GM12878 (cell line): ENCODE results near the gene LYZ. TPM values are rescaled to one million over a fixed set of nuclear protein-coding genes. Genes with fewer than 3 reads are reported as not detected.

Source experiments
- ATAC-seq: fragments of 200-7000 bp; cut with Tn5 transposase; 3 replicates; pipeline ENCODE4 v1.9.1; 2020; ENCODE audit warnings: mild to moderate bottlenecking, moderate library complexity
- BruUV-seq: library from RNA; stranded (reverse); fragments of 400-500 nt; replicated peaks from 2 replicates; lab custom pipeline; 2021; lab: Mats Ljungman, UMichigan
- CTCF ChIA-PET: fragments of 300-600 bp; sonication (Branson Sonifier 250); formaldehyde crosslinking; extraction: SDS; loops from one replicate; lab custom pipeline; 2021; ENCODE audit warnings: inconsistent platforms; lab: Yijun Ruan, JAX
- POLR2A ChIA-PET: fragments of 350-600 bp; formaldehyde crosslinking; extraction: SDS; loops from one replicate; lab custom pipeline; 2021; ENCODE audit warnings: inconsistent platforms; lab: Charles Lee
- RAD21 ChIA-PET: fragments of 300-600 bp; sonication (Branson Sonifier 250); formaldehyde crosslinking; loops from one replicate; lab custom pipeline; 2023; ENCODE audit warnings: antibody characterized with exemption; ENCODE audit not compliant: unreplicated experiment; lab: Charles Lee
- SMC1A ChIA-PET: fragments of 300-600 bp; sonication (Branson Sonifier 250); formaldehyde crosslinking; loops from one replicate; lab custom pipeline; 2023; ENCODE audit not compliant: unreplicated experiment, uncharacterized antibody; lab: Charles Lee
- DNase-seq: peaks from one replicate; pipeline ENCODE4 v3.0.0-alpha.2; 2011; ENCODE audit warnings: low read depth, low spot score
- FAIRE-seq: peaks from 3 replicates; lab custom pipeline; 2011; peaks lifted over from hg19 to GRCh38; lab: Jason Lieb, UNC
- H2AFZ ChIP-seq: 2 replicates; pipeline ENCODE4 v1.6.0; 2011; ENCODE audit warnings: low read depth, low read length, control low read depth; ENCODE audit not compliant: control insufficient read depth
- H3K27ac ChIP-seq: 2 replicates; pipeline ENCODE4 v1.5.1; 2011; ENCODE audit warnings: control low read depth; ENCODE audit not compliant: control insufficient read depth, insufficient read depth
- H3K27me3 ChIP-seq, 2 experiments: replicated peaks in 1 of 2; 2 replicates each; pipeline versions ENCODE4 v1.6.0 to v1.6.1; 2011; ENCODE audit warnings: low read length in 1 of 2; ENCODE audit not compliant: control insufficient read depth in 2 of 2, insufficient read depth in 2 of 2
- H3K36me3 ChIP-seq, 2 experiments: 2 replicates each; pipeline ENCODE4 v1.5.1; 2011; ENCODE audit warnings: low read length in 1 of 2; ENCODE audit not compliant: control insufficient read depth in 2 of 2, insufficient read depth in 2 of 2
- H3K4me1 ChIP-seq: 2 replicates; pipeline ENCODE4 v1.6.1; 2011; ENCODE audit warnings: mild to moderate bottlenecking, low read length, moderate library complexity, mixed read lengths; ENCODE audit not compliant: control insufficient read depth, insufficient read depth
- H3K4me2 ChIP-seq: 2 replicates; pipeline ENCODE4 v1.6.0; 2011; ENCODE audit warnings: control low read depth; ENCODE audit not compliant: control insufficient read depth, insufficient read depth
- H3K4me3 ChIP-seq: fragments of 200-600 bp; sonication (generic); 2 replicates; pipeline ENCODE4 v1.5.1; 2016
- H3K79me2 ChIP-seq: 2 replicates; pipeline ENCODE4 v1.6.0; 2011; ENCODE audit warnings: low read length; ENCODE audit not compliant: control insufficient read depth, insufficient read depth
- H3K9ac ChIP-seq: 2 replicates; pipeline ENCODE4 v1.8.0; 2011; ENCODE audit warnings: low read length, control low read depth, mixed read lengths; ENCODE audit not compliant: control insufficient read depth, insufficient read depth
- H3K9me3 ChIP-seq: replicated peaks from 3 replicates; pipeline ENCODE4 v1.5.1; 2011; ENCODE audit warnings: mild to moderate bottlenecking, low read length; ENCODE audit not compliant: control insufficient read depth, insufficient read depth
- H4K20me1 ChIP-seq: 2 replicates; pipeline ENCODE4 v1.6.0; 2011; ENCODE audit not compliant: control insufficient read depth, insufficient read depth
- CBX3 ChIP-seq: fragments of 200-600 bp; sonication (generic); IDR thresholded peaks from 2 replicates; pipeline ENCODE4 v1.6.1; 2016; ENCODE audit warnings: low read depth, borderline replicate concordance
- CHD2 ChIP-seq: IDR thresholded peaks from 2 replicates; pipeline ENCODE4 v1.6.1; 2011; ENCODE audit warnings: low read depth, low read length, improper control_type of control experiment, borderline replicate concordance
- ESRRA ChIP-seq: IDR thresholded peaks from 2 replicates; pipeline ENCODE4 v1.6.1; 2012; ENCODE audit warnings: mild to moderate bottlenecking, low read length, improper control_type of control experiment
- FOXK2 ChIP-seq: fragments of 450-650 bp; IDR thresholded peaks from 2 replicates; pipeline ENCODE4 v1.6.1; 2017; ENCODE audit warnings: mild to moderate bottlenecking, moderate library complexity
- IRF4 ChIP-seq: IDR thresholded peaks from 2 replicates; pipeline ENCODE4 v1.6.1; 2011; ENCODE audit warnings: low read depth, low read length
- KDM1A ChIP-seq: fragments of 200-600 bp; sonication (generic); IDR thresholded peaks from 2 replicates; pipeline ENCODE4 v1.6.1; 2016; ENCODE audit warnings: borderline replicate concordance
- NR2C2 ChIP-seq: IDR thresholded peaks from 2 replicates; pipeline ENCODE4 v1.6.1; 2011; ENCODE audit warnings: borderline replicate concordance, low read depth; ENCODE audit not compliant: control insufficient read depth, insufficient read length
- NR2F1 ChIP-seq: fragments of 450-650 bp; conservative IDR thresholded peaks from 2 replicates; pipeline ENCODE4 v1.6.1; 2017; ENCODE audit warnings: mild to moderate bottlenecking
- NRF1 ChIP-seq: conservative IDR thresholded peaks from 2 replicates; pipeline ENCODE4 v1.6.1; 2011; ENCODE audit warnings: mild to moderate bottlenecking, low read depth, low read length, improper control_type of control experiment
- POLR2AphosphoS5 ChIP-seq: IDR thresholded peaks from 2 replicates; pipeline ENCODE4 v1.6.1; 2011; ENCODE audit warnings: mild to moderate bottlenecking, low read length, inconsistent platforms
- RAD51 ChIP-seq: fragments of 450-650 bp; IDR thresholded peaks from 2 replicates; pipeline ENCODE4 v1.6.1; 2016; ENCODE audit warnings: moderate library complexity, mild to moderate bottlenecking, inconsistent platforms
- SIN3A ChIP-seq: IDR thresholded peaks from 2 replicates; pipeline ENCODE4 v1.6.1; 2012; ENCODE audit warnings: low read depth, low read length, improper control_type of control experiment
- SP1 ChIP-seq: IDR thresholded peaks from one replicate; pipeline ENCODE4 v1.6.1; 2011; ENCODE audit warnings: low read depth, low read length
- SPI1 ChIP-seq: IDR thresholded peaks from 2 replicates; pipeline ENCODE4 v1.6.1; 2011; ENCODE audit warnings: low read depth, mild to moderate bottlenecking, low read length, moderate library complexity, borderline replicate concordance; ENCODE audit not compliant: insufficient read depth
- SUZ12 ChIP-seq: fragments of 200-600 bp; sonication (generic); IDR thresholded peaks from one replicate; pipeline ENCODE4 v1.6.1; 2018; ENCODE audit warnings: antibody characterized with exemption, mild to moderate bottlenecking; ENCODE audit not compliant: unreplicated experiment
- ZSCAN29 ChIP-seq: fragments of 450-650 bp; IDR thresholded peaks from 2 replicates; pipeline ENCODE4 v1.6.1; 2017; ENCODE audit warnings: mild to moderate bottlenecking, moderate library complexity
- WGBS: methylation state at CpG from one replicate; pipeline ENCODE4 v1.1.6; 2016; ENCODE audit warnings: low lambda C conversion rate; ENCODE audit not compliant: insufficient replicate concordance, insufficient coverage; ENCODE audit errors: missing lambda C conversion rate; 5-methylcytosine and 5-hydroxymethylcytosine counted together
- in situ Hi-C: fragments of 300-500 bp; cut with MboI; formaldehyde crosslinking; loops from 9 replicates; pipeline ENCODE4 v1.14.3; 2018; ENCODE audit warnings: mixed read lengths
- intact Hi-C: fragments of 100-400 bp; cut with micrococcal nuclease; formaldehyde crosslinking; loops from one replicate; pipeline ENCODE4 v1.14.2; 2022; ENCODE audit not compliant: unreplicated experiment
- polyA plus RNA-seq, 11 experiments: library from polyadenylated mRNA; depleted of rRNA in 4 of 11; unstranded in 6 of 11; stranded (reverse) in 5 of 11; fragments of >200 nt; fragmentation: Nextera tagmentation in 4 of 11; fragmentation: Illumina TruSeq in 1 of 11; extraction: Ambion mirVana in 4 of 11; extraction: Trizol in 1 of 11; gene quantifications; 1 replicate in 1 of 11; 2 replicates in 10 of 11; pipeline versions ENCODE4 v1.2.1 to v1.2.3, GENCODE V29; 2011 to 2016; ENCODE audit warnings: inconsistent platforms in 2 of 11, missing spikeins in 2 of 11, low read depth in 1 of 11
- total RNA-seq, 4 experiments: library from RNA; depleted of rRNA in 3 of 4; stranded (reverse); fragments of >200 nt in 3 of 4; fragmentation: Illumina TruSeq in 1 of 4; extraction: Trizol in 1 of 4; gene quantifications; 2 replicates each; pipeline versions ENCODE4 v1.2.1 to v1.2.3, GENCODE V29; 2013 to 2021
- TF ChIP-seq, protein P1 (sequence below): fragments of 450-650 bp; IDR thresholded peaks from 2 replicates; pipeline ENCODE4 v1.6.1; 2017; ENCODE audit warnings: borderline replicate concordance
- TF ChIP-seq, protein P2 (sequence below): fragments of 450-650 bp; IDR thresholded peaks from 2 replicates; pipeline ENCODE4 v1.6.1; 2018; ENCODE audit warnings: borderline replicate concordance, mild to moderate bottlenecking; ENCODE audit not compliant: partially characterized antibody

The LYZ gene
- total and polyA plus RNA-seq, 10 of the 15 experiments (the other 5 are each of a cell fraction or from before 2014, with no cell fraction given) = 1.9 TPM; not detected in 9

DNA sequence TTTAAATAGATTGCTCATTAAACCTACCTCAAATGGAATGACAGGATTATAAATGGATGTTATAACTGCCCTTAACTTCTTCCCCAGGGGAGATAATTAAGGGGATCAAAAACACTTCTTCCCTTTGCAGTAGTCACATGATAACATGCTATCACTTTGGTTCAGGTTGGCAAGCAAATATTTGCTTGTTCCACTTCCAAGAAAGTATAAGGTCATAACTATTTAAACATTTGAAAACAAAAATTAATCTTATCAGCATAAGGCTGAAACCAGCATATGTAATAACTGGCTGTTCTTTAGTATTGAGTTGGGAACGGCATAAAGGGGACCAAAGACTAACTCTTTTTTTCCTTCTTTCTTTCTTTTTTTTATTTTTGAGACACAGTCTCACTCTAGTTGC is 2.4 kb upstream of the LYZ start (continued):
- TF ChIP-seq POLR2AphosphoS5 = no peak

DNA sequence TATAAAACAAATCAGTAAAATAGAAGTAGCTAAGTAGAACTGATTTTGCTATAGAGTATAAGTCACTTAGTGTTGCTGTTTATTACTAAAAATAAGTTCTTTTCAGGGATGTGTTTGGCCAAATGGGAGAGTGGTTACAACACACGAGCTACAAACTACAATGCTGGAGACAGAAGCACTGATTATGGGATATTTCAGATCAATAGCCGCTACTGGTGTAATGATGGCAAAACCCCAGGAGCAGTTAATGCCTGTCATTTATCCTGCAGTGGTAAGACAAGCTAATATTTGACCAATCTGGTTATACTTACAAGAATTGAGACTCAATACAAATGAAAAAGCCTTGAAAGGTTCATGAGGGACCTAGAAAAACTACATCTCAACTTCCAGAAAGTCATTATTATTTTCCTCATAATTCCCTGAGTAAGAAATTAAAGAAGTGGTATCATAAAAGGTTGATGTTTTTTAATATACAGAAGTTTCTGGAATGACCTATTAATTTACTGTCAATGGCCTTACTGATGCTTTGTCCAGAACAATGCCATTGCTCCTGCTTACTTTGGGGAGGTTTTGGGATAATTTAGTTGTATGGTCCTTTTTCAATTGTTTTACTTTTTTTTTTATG is 1.9 kb downstream of the LYZ start:
- Histone ChIP-seq H2AFZ (no peak overlapping the region), H3K36me3 (no peaks in the 10 kb centered on the region), H3K4me1 (no peaks in the 10 kb centered on the region), H3K27me3 (no peaks in the 10 kb centered on the region)
- POLR2A ChIA-PET = interaction anchor here (1.1 kb wide), 1 partner anchor 120 kb away, joined by 9 read pairs; the partner anchor contains the start of gene FRS2
- TF ChIP-seq KDM1A (no peak), SUZ12 (no peak), NR2C2 (no peak), ZSCAN29 (no peak), ESRRA (no peak), SIN3A (no peak), NRF1 (no peak), NR2F1 (no peak), CBX3 (no peak), IRF4 (no peak), FOXK2 (no peak), SP1 (no peak), SPI1 (no peak), RAD51 (no peak), CHD2 (no peak)
- TF ChIP-seq, protein P1, sequence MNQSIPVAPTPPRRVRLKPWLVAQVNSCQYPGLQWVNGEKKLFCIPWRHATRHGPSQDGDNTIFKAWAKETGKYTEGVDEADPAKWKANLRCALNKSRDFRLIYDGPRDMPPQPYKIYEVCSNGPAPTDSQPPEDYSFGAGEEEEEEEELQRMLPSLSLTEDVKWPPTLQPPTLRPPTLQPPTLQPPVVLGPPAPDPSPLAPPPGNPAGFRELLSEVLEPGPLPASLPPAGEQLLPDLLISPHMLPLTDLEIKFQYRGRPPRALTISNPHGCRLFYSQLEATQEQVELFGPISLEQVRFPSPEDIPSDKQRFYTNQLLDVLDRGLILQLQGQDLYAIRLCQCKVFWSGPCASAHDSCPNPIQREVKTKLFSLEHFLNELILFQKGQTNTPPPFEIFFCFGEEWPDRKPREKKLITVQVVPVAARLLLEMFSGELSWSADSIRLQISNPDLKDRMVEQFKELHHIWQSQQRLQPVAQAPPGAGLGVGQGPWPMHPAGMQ = no peak
- TF ChIP-seq, protein P2, sequence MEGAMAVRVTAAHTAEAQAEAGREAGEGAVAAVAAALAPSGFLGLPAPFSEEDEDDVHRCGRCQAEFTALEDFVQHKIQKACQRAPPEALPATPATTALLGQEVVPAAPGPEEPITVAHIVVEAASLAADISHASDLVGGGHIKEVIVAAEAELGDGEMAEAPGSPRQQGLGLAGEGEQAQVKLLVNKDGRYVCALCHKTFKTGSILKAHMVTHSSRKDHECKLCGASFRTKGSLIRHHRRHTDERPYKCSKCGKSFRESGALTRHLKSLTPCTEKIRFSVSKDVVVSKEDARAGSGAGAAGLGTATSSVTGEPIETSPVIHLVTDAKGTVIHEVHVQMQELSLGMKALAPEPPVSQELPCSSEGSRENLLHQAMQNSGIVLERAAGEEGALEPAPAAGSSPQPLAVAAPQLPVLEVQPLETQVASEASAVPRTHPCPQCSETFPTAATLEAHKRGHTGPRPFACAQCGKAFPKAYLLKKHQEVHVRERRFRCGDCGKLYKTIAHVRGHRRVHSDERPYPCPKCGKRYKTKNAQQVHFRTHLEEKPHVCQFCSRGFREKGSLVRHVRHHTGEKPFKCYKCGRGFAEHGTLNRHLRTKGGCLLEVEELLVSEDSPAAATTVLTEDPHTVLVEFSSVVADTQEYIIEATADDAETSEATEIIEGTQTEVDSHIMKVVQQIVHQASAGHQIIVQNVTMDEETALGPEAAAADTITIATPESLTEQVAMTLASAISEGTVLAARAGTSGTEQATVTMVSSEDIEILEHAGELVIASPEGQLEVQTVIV = no peak
- TF ChIP-seq, all 136 proteins: peak for 0
- CTCF ChIA-PET = interaction anchor here (0.8 to 1.4 kb wide), 4 partner anchors 8 to 290 kb away, joined by 3 to 6 read pairs (median 4); no protein-coding TSS in a partner anchor
- H3K27ac ChIP-seq = no peak overlapping the region
- no peak overlapping the region for H3K4me2 ChIP-seq
- BruUV-seq = no TSS peak
- H3K9me3 ChIP-seq = no peaks in the 10 kb centered on the region
- no peak for DNase-seq
- WGBS = 55% methylated on average over 2 of the region's 2 CpGs
- no peaks in the 10 kb centered on the region for H4K20me1 ChIP-seq
- ATAC-seq = no peak
- no peak overlapping the region for H3K4me3 ChIP-seq
- SMC1A ChIA-PET = interaction anchor here (1.4 kb wide), 1 partner anchor 59 kb away, joined by 3 read pairs; no protein-coding TSS in a partner anchor
- RAD21 ChIA-PET = interaction anchor here (3.4 kb wide), 1 partner anchor 8 kb away, joined by 14 read pairs; no protein-coding TSS in a partner anchor
- no peak overlapping the region for H3K9ac ChIP-seq
- no peak for FAIRE-seq
- intact Hi-C loops (no loop called here), in situ Hi-C loops (no loop called here)
- no peaks in the 10 kb centered on the region for H3K79me2 ChIP-seq
